ENCODE data around the gene MEIS3.

The MEIS3 gene

DNA sequence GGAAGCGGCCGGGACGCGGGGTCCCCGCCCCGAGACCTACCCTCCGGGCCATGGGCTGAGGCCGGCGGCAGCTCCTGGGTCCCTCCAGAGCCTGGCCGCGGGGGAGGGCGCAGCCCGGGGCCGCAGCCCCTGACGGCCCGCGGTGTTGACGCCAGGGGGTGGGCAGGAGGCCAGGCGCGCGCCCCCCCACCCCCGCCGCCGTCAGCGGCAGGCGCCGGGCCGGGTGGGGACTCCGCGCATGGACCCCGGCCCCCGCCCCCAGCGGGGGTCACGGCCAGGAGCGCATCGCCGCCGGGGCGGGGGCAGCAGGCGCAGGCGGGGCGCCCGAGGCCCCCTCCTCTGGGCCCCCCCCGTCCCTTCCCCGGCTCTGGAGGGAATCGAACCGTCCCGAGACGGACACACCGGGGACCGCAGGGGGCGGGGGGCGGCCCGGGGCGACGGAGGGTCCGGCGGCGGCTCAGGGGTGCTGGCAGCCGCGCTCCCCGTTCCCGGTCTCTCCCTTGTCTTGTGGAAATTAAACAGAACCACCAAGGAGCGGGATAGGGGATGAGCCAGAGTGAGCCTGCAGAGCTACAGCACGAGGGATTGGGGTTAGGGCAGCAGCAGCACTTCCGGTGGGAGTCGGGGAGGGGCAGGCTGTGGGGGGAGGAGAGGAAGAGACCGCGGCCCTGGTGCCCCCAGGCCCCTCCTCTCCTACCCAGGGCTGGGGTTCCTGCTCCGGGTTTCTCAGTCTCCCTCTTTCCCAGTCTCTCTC lies at the start of gene MEIS3:
Gene MEIS3, minus strand, starts transcription at position 498 of the 754 bp plus-strand sequence. Its CDS starts 446 bp downstream, at position 52.
- no peak for TF ChIP-seq CTCF (IDR thresholded peaks at IDR 0.05; ENCODE audit: low read depth, low read length)
- no peak for DNase-seq (ENCODE audit: extremely low read depth, low read depth)

GRCh38 chr19:47467914-47468313 lies 48.6 kb upstream of the MEIS3 start:
- DNase-seq (ENCODE audit: extremely low read depth, low read depth), result no peak
- no peak for TF ChIP-seq CTCF (IDR thresholded peaks at IDR 0.05; ENCODE audit: low read depth, low read length)

DNA sequence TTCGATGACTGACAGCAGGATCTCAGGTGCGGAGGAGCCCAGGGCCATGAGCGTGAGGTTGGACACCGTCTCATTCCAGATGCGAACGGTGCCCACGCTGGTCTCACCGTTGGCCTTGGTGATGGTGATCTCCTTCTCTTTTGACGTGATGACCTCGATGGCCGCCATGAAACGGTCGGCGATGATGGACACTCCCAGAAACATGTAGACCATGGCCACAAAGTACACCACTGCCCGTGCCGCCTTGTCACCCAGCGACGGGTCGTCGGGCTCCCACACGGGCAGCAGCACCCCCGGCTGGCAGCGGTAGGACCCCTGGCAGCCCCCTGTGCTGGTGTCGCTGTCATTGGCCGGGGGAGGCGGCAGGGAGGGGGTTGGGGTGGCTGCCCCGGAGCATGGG lies 46.6 kb upstream of the MEIS3 start:
- TF ChIP-seq CTCF (IDR thresholded peaks at IDR 0.05; ENCODE audit: low read depth, low read length), result no peak
- no peak for DNase-seq (ENCODE audit: extremely low read depth, low read depth)

- TF ChIP-seq CTCF (IDR thresholded peaks at IDR 0.05; ENCODE audit: low read depth, low read length), result no peak
- DNase-seq (ENCODE audit: extremely low read depth, low read depth), result no peak
These were observed 45.5 kb upstream of the MEIS3 start for GRCh38 chr19:47464675-47465419.

- no peak for DNase-seq (ENCODE audit: extremely low read depth, low read depth)
- no peak for TF ChIP-seq CTCF (IDR thresholded peaks at IDR 0.05; ENCODE audit: low read depth, low read length)
These were observed 42.5 kb upstream of the MEIS3 start for GRCh38 chr19:47461876-47462275.

GRCh38 chr19:47459477-47459876 lies 40.1 kb upstream of the MEIS3 start:
- no peak for TF ChIP-seq CTCF (IDR thresholded peaks at IDR 0.05; ENCODE audit: low read depth, low read length)
- no peak for DNase-seq (ENCODE audit: extremely low read depth, low read depth)

DNA sequence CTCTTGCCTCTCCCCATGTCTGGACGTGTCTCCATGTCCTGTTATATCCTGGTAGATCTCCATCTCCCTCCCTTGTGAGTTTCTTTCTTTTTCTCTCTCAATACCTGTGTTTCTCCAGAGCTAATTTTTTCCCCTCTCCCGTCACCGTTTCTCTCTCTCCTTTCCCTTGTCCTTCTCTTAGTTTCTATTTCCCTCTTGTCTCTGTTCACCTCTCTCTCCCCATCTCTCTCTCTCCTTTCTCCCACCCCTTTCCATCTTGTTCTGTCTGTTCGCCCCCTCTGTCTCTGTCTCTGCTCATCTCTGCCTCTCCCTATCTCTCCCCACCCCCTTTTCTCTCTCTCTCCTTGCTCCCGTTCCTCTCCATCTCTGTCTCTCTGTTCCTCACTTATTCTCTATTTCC lies 39.3 kb upstream of the MEIS3 start:
- DNase-seq (ENCODE audit: extremely low read depth, low read depth), result no peak

More for the DNA sequence above, 39.3 kb upstream of the MEIS3 start:
- TF ChIP-seq CTCF (IDR thresholded peaks at IDR 0.05; ENCODE audit: low read depth, low read length), result no peak

Data from AG09319 (cell line).